ENCODE data around the gene SSTR5.

- peak; percentile 34 to 80 (median 75) for TF ChIP-seq CTCF (IDR thresholded peaks at IDR 0.05)
- TF ChIP-seq POLR2AphosphoS5 (IDR thresholded peaks at IDR 0.05), result no peak
- TF ChIP-seq POLR2A (IDR thresholded peaks at IDR 0.05), result no peak
- no peak for TF ChIP-seq EP300 (IDR thresholded peaks at IDR 0.05)
These were observed 33.5 kb downstream of the SSTR5 start for GRCh38 chr16:1105888-1106620.

All from upper lobe of left lung (tissue), 4 donors.